Prostate gland (tissue), 2 donors: ENCODE results near the gene SRP54. TPM values are rescaled to one million over a fixed set of nuclear protein-coding genes. Genes with fewer than 3 reads are reported as not detected.

Experiments used
- DNase-seq: peaks from one replicate; pipeline ENCODE4 v3.0.0-alpha.2; 2019; ENCODE audit warnings: low spot score
- H3K27ac ChIP-seq, 2 donors: fragments of 200-600 bp; sonication (generic); 2 replicates each; pipeline ENCODE4 v1.5.1; 2017 to 2019
- H3K27me3 ChIP-seq: fragments of 200-600 bp; sonication (generic); replicated peaks from 2 replicates; pipeline ENCODE4 v1.5.1; 2019; ENCODE audit not compliant: insufficient read depth
- H3K36me3 ChIP-seq, 2 donors: fragments of 200-600 bp; sonication (generic); 1 replicate in 1 of 2; 2 replicates in 1 of 2; pipeline versions ENCODE4 v1.5.1 to v1.8.1; 2017 to 2019
- H3K4me1 ChIP-seq: fragments of 200-600 bp; sonication (generic); replicated peaks from 2 replicates; pipeline ENCODE4 v1.5.1; 2019
- H3K4me3 ChIP-seq, 2 donors: fragments of 200-600 bp; sonication (generic); 2 replicates each; pipeline ENCODE4 v1.5.1; 2017 to 2019
- H3K9me3 ChIP-seq: fragments of 200-600 bp; sonication (generic); 2 replicates; pipeline ENCODE4 v1.5.1; 2017
- POLR2A ChIP-seq: fragments of 450-650 bp; IDR thresholded peaks from one replicate; pipeline ENCODE4 v1.6.1; 2016; ENCODE audit warnings: antibody characterized with exemption, mild to moderate bottlenecking
- POLR2AphosphoS5 ChIP-seq: sonication (generic); formaldehyde crosslinking; IDR thresholded peaks from one replicate; pipeline ENCODE4 v1.6.1; 2017; ENCODE audit warnings: antibody characterized with exemption
- whole genome bisulfite sequencing: methylation state at CpG from one replicate; pipeline ENCODE4 v1.1.5; 2018; 5-methylcytosine and 5-hydroxymethylcytosine counted together
- intact Hi-C: fragments of 100-400 bp; cut with DNase I; formaldehyde crosslinking; loops from one replicate; pipeline ENCODE4 v1.14.2; 2022
- total RNA-seq, 2 donors: library from RNA; depleted of rRNA; stranded (reverse); fragments of >200 nt; gene quantifications; one replicate each; pipeline ENCODE4 v1.1.0, GENCODE V29; 2016
- TF ChIP-seq, protein P1 (sequence below), 4 experiments: fragments of 200-600 bp in 2 of 4; fragments of 450-650 bp in 2 of 4; sonication (generic) in 2 of 4; IDR thresholded peaks; 1 replicate in 3 of 4; 2 replicates in 1 of 4; pipeline ENCODE4 v1.5.1; 2016 to 2019; ENCODE audit warnings: antibody characterized with exemption in 4 of 4, mild to moderate bottlenecking in 2 of 4, moderate library complexity in 2 of 4

SRP54 gene
- total RNA-seq, 2 donors from 2014 or later: 54.9 to 70.0 TPM

- Histone ChIP-seq H3K4me3 (peak overlapping the region; percentile 79 to 93), H3K9me3 (no peaks in the 10 kb centered on the region), H3K36me3 (no peaks in the 10 kb centered on the region), H3K4me1 (no peaks in the 10 kb centered on the region), H3K27me3 (no peaks in the 10 kb centered on the region), H3K27ac (peak overlapping the region; percentile 93 to 99)
- TF ChIP-seq, protein P1, sequence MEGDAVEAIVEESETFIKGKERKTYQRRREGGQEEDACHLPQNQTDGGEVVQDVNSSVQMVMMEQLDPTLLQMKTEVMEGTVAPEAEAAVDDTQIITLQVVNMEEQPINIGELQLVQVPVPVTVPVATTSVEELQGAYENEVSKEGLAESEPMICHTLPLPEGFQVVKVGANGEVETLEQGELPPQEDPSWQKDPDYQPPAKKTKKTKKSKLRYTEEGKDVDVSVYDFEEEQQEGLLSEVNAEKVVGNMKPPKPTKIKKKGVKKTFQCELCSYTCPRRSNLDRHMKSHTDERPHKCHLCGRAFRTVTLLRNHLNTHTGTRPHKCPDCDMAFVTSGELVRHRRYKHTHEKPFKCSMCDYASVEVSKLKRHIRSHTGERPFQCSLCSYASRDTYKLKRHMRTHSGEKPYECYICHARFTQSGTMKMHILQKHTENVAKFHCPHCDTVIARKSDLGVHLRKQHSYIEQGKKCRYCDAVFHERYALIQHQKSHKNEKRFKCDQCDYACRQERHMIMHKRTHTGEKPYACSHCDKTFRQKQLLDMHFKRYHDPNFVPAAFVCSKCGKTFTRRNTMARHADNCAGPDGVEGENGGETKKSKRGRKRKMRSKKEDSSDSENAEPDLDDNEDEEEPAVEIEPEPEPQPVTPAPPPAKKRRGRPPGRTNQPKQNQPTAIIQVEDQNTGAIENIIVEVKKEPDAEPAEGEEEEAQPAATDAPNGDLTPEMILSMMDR (IDR thresholded peaks at IDR 0.05): no peak
- TF ChIP-seq POLR2A: no peak
- no peak for TF ChIP-seq POLR2AphosphoS5
- no peak for DNase-seq
- intact Hi-C loops: loop anchor here (2.0 to 5.0 kb wide), 5 partner anchors 64 to 424 kb away; partner anchors contain the start of genes BAZ1A, CFL2, FAM177A1 and PRORP
- WGBS: under 1% methylated on average over 28 of the region's 28 CpGs
These were observed 462 bp downstream of the SRP54 start for GRCh38 chr14:34983148-34983760.

- no peak for DNase-seq
- whole genome bisulfite sequencing: 49% methylated on average over 3 of the region's 3 CpGs
- H3K4me1 ChIP-seq: no peaks in the 10 kb centered on the region
- no peaks in the 10 kb centered on the region for H3K27me3 ChIP-seq
- no peaks in the 10 kb centered on the region for H3K9me3 ChIP-seq
- H3K36me3 ChIP-seq: no peaks in the 10 kb centered on the region
- intact Hi-C loops: loop anchor here (2.0 to 5.0 kb wide), 5 partner anchors 64 to 424 kb away; partner anchors contain the start of genes BAZ1A, CFL2, FAM177A1 and PRORP
- peak overlapping the region; percentile 79 to 93 for H3K4me3 ChIP-seq
- peak overlapping the region; percentile 93 to 99 for H3K27ac ChIP-seq
- TF ChIP-seq POLR2AphosphoS5 (no peak), POLR2A (no peak)
- TF ChIP-seq, protein P1 (IDR thresholded peaks at IDR 0.05): no peak
These were observed 994 bp downstream of the SRP54 start for GRCh38 chr14:34983786-34984185.

- intact Hi-C loops: no loop called here
- H3K36me3 ChIP-seq: no peaks in the 10 kb centered on the region
- no peaks in the 10 kb centered on the region for H3K9me3 ChIP-seq
- no peaks in the 10 kb centered on the region for H3K27me3 ChIP-seq
- no peak overlapping the region for H3K27ac ChIP-seq
- TF ChIP-seq POLR2A (no peak), POLR2AphosphoS5 (no peak)
- TF ChIP-seq, protein P1 (IDR thresholded peaks at IDR 0.05): no peak
- DNase-seq: no peak
- no peaks in the 10 kb centered on the region for H3K4me1 ChIP-seq
- WGBS: 88% methylated on average over 3 of the region's 3 CpGs
- no peak overlapping the region for H3K4me3 ChIP-seq
These were observed 2.9 kb downstream of the SRP54 start for GRCh38 chr14:34985740-34986139.

DNA sequence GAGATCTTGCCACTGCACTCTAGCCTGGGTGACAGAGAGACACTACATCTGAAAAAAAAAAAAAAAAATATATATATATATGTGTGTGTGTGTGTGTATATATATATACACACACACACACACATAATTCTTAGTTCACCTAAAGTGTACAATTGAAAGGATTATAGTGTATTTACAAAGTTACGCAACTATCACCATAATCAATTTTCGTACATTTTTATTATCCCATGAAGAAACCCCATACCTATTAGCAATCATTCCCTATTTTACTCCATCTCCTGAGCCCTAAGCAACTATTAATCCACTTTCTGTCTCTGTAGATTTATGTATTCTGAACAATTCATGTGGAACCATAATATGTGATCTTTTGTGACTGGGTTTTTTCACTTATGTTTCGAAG, 4.4 kb downstream of the SRP54 start:
- TF ChIP-seq, protein P1 (IDR thresholded peaks at IDR 0.05): no peak
- Histone ChIP-seq H3K36me3 (no peaks in the 10 kb centered on the region), H3K9me3 (no peaks in the 10 kb centered on the region), H3K4me1 (no peaks in the 10 kb centered on the region), H3K27me3 (no peaks in the 10 kb centered on the region), H3K27ac (no peak overlapping the region), H3K4me3 (no peak overlapping the region)
- no peak for DNase-seq
- 87% methylated on average over 3 of the region's 3 CpGs for WGBS
- intact Hi-C loops: no loop called here

GRCh38 chr14:34989762-34990161, 7.0 kb downstream of the SRP54 start:
- Histone ChIP-seq H3K36me3 (no peaks in the 10 kb centered on the region), H3K9me3 (no peaks in the 10 kb centered on the region), H3K4me3 (no peak overlapping the region), H3K27me3 (no peaks in the 10 kb centered on the region), H3K27ac (no peak overlapping the region), H3K4me1 (no peaks in the 10 kb centered on the region)
- no peak for DNase-seq
- TF ChIP-seq POLR2A (no peak), POLR2AphosphoS5 (no peak)
- TF ChIP-seq, protein P1 (IDR thresholded peaks at IDR 0.05): no peak
- intact Hi-C loops: no loop called here
